Measurements from ENCODE around the gene NLGN1. TPM values are rescaled to one million over a fixed set of nuclear protein-coding genes. Genes with fewer than 3 reads are reported as not detected.

NLGN1 gene
- total RNA-seq, 1 experiment from 2014 or later, result 5.2 TPM

GRCh38 chr3:174089592-174089991 is 692.0 kb downstream of the NLGN1 start:
- H3K4me1 Mint-ChIP-seq, result peaks cover 5 to 9% of the 10 kb centered on the region in 2 experiments
- Histone ChIP-seq H3K9me3 (ENCODE audit: control insufficient read depth, low read depth, low read length) (no peaks in the 10 kb centered on the region), H3K27ac (ENCODE audit: insufficient read length, low read depth, low read length) (no peak overlapping the region), H3K18ac (ENCODE audit: insufficient read length, low read depth, low read length) (no peak overlapping the region), H2BK15ac (ENCODE audit: low read depth, low read length) (no peak overlapping the region), H3K4me1 (ENCODE audit: insufficient read depth, low read length) (no peaks in the 10 kb centered on the region), H3K56ac (ENCODE audit: insufficient read length, low read depth, low read length) (no peak overlapping the region), H2AFZ (ENCODE audit: low read length) (no peak overlapping the region), H4K5ac (ENCODE audit: insufficient read length, low read depth, low read length) (no peak overlapping the region), H4K91ac (ENCODE audit: insufficient read length, low read depth, low read length) (no peak overlapping the region), H2BK120ac (ENCODE audit: low read depth, low read length, poor library complexity, severe bottlenecking) (no peak overlapping the region), H3K14ac (ENCODE audit: insufficient read depth, low read length) (no peak overlapping the region), H3K23ac (ENCODE audit: insufficient read length, low read depth, low read length) (no peak overlapping the region), H3T11ph (ENCODE audit: low read length) (no peak overlapping the region), H2BK5ac (ENCODE audit: insufficient read length, low read length) (no peak overlapping the region), H3K79me2 (ENCODE audit: insufficient read depth, low read length) (no peaks in the 10 kb centered on the region), H3K27me3 (ENCODE audit: insufficient read depth, low read length) (no peaks in the 10 kb centered on the region), H3K23me2 (ENCODE audit: insufficient read length, low read depth, low read length, poor library complexity, severe bottlenecking) (no peaks in the 10 kb centered on the region), H2AK5ac (ENCODE audit: insufficient read length, low read length) (no peak overlapping the region), H2BK12ac (ENCODE audit: insufficient read length, low read depth, low read length) (no peak overlapping the region), H3K79me1 (ENCODE audit: insufficient read depth, low read depth, low read length, poor library complexity, severe bottlenecking) (no peaks in the 10 kb centered on the region), H2BK20ac (ENCODE audit: low read depth, low read length, poor library complexity, severe bottlenecking) (no peak overlapping the region), H3K4me2 (ENCODE audit: insufficient read depth, insufficient read length, low read length) (no peak overlapping the region), H4K8ac (replicated peaks; ENCODE audit: insufficient read length, low read depth, low read length) (no peak overlapping the region), H4K20me1 (ENCODE audit: control insufficient read depth, insufficient read depth, insufficient read length) (no peaks in the 10 kb centered on the region), H3K4ac (ENCODE audit: low read depth, low read length) (no peak overlapping the region), H3K9ac (ENCODE audit: extremely low read depth, insufficient read length, low read length) (no peak overlapping the region)
- no peak for TF ChIP-seq CTCF (conservative IDR thresholded peaks at IDR 0.05)
- WGBS (ENCODE audit: extremely low coverage, insufficient read length, low lambda C conversion rate), result no CpG with 5 or more reads among the region's 2 CpGs
- H3K9me3 Mint-ChIP-seq, result no peaks in the 10 kb centered on the region
- H3K27ac Mint-ChIP-seq, result no peak overlapping the region
- DNase-seq, result no peak
- H3K27me3 Mint-ChIP-seq (ENCODE audit: low read depth), result no peaks in the 10 kb centered on the region
- no peaks in the 10 kb centered on the region for H3K36me3 Mint-ChIP-seq (ENCODE audit: insufficient read depth in 1 of 3, low read depth in 3 of 3)
- no peak overlapping the region for H3K4me3 Mint-ChIP-seq

Measured in H9 (cell line).